HepG2 (cell line): ENCODE data around the gene TEAD4. TPM values are rescaled to one million over a fixed set of nuclear protein-coding genes. Genes with fewer than 3 reads are reported as not detected.

Experiments
- BATF2 ChIP-seq: sonication (generic); formaldehyde crosslinking; IDR thresholded peaks from 2 replicates; pipeline ENCODE4 v1.8.0; 2022; ENCODE audit warnings: mild to moderate bottlenecking, missing genetic modification reagents, moderate library complexity
- CREB3 ChIP-seq: sonication (generic); formaldehyde crosslinking; IDR thresholded peaks from 2 replicates; pipeline ENCODE4 v1.5.0; 2020; ENCODE audit warnings: missing genetic modification reagents
- CREBL2 ChIP-seq: sonication (generic); formaldehyde crosslinking; IDR thresholded peaks from 2 replicates; pipeline ENCODE4 v1.8.1; 2023; ENCODE audit warnings: missing genetic modification reagents, mild to moderate bottlenecking, borderline replicate concordance
- CREM ChIP-seq, 2 experiments: sonication (generic) in 1 of 2; formaldehyde crosslinking in 1 of 2; IDR thresholded peaks; 2 replicates each; pipeline versions ENCODE4 v1.4.0 to v1.6.1; 2016 to 2020; ENCODE audit warnings: antibody characterized with exemption in 1 of 2, mild to moderate bottlenecking in 1 of 2, missing genetic modification reagents in 1 of 2
- HMGA1 ChIP-seq: sonication (generic); formaldehyde crosslinking; conservative IDR thresholded peaks from 2 replicates; pipeline ENCODE4 v1.4.0; 2020; ENCODE audit warnings: missing genetic modification reagents
- HNF1A ChIP-seq, 2 experiments: sonication (generic) in 1 of 2; formaldehyde crosslinking in 1 of 2; IDR thresholded peaks; 2 replicates each; pipeline versions ENCODE4 v1.4.0 to v1.6.1; 2016 to 2020; ENCODE audit warnings: borderline replicate concordance in 1 of 2, low read depth in 1 of 2, mild to moderate bottlenecking in 1 of 2, missing genetic modification reagents in 1 of 2
- JUN ChIP-seq: sonication (generic); formaldehyde crosslinking; IDR thresholded peaks from 2 replicates; pipeline ENCODE4 v1.4.0; 2020; ENCODE audit warnings: mild to moderate bottlenecking, missing genetic modification reagents
- NCOA5 ChIP-seq: sonication (generic); formaldehyde crosslinking; IDR thresholded peaks from 2 replicates; pipeline ENCODE4 v1.4.0; 2020; ENCODE audit warnings: missing genetic modification reagents
- PATZ1 ChIP-seq: sonication (generic); formaldehyde crosslinking; IDR thresholded peaks from 2 replicates; pipeline ENCODE4 v1.4.0; 2020; ENCODE audit warnings: missing genetic modification reagents
- RELA ChIP-seq: sonication (generic); formaldehyde crosslinking; IDR thresholded peaks from 2 replicates; pipeline ENCODE4 v1.4.0; 2020; ENCODE audit warnings: missing genetic modification reagents
- SCMH1 ChIP-seq: sonication (generic); formaldehyde crosslinking; IDR thresholded peaks from 2 replicates; pipeline ENCODE4 v1.9.0; 2021; ENCODE audit warnings: missing genetic modification reagents, mild to moderate bottlenecking, borderline replicate concordance
- SIN3B ChIP-seq: fragments of 150-350 bp; IDR thresholded peaks from 2 replicates; pipeline ENCODE4 v1.6.1; 2014; ENCODE audit warnings: low read length
- ZIK1 ChIP-seq: sonication (generic); formaldehyde crosslinking; IDR thresholded peaks from 2 replicates; pipeline ENCODE4 v1.5.0; 2020; ENCODE audit warnings: mild to moderate bottlenecking, low read depth, missing genetic modification reagents, borderline replicate concordance
- ZNF121 ChIP-seq: sonication (generic); formaldehyde crosslinking; IDR thresholded peaks from 2 replicates; pipeline ENCODE4 v1.5.0; 2020; ENCODE audit warnings: mild to moderate bottlenecking, missing genetic modification reagents
- ZNF205 ChIP-seq: IDR thresholded peaks from 2 replicates; pipeline ENCODE4 v1.6.1; 2018; ENCODE audit warnings: missing biosample characterization, missing genetic modification reagents
- ZNF274 ChIP-seq: sonication (generic); formaldehyde crosslinking; IDR thresholded peaks from 2 replicates; pipeline ENCODE4 v1.5.1; 2020; ENCODE audit warnings: mild to moderate bottlenecking, missing genetic modification reagents
- ZNF367 ChIP-seq: sonication (generic); formaldehyde crosslinking; IDR thresholded peaks from 2 replicates; pipeline ENCODE4 v1.4.0; 2020; ENCODE audit warnings: missing genetic modification reagents, borderline replicate concordance
- ZNF468 ChIP-seq: sonication (generic); formaldehyde crosslinking; IDR thresholded peaks from 2 replicates; pipeline ENCODE4 v1.8.0; 2022; ENCODE audit warnings: mild to moderate bottlenecking, moderate library complexity, missing genetic modification reagents
- ZNF652 ChIP-seq: IDR thresholded peaks from 2 replicates; pipeline ENCODE4 v1.6.1; 2016; ENCODE audit warnings: low read depth, borderline replicate concordance
- ZNF788 ChIP-seq: sonication (generic); formaldehyde crosslinking; IDR thresholded peaks from 2 replicates; pipeline ENCODE4 v1.5.0; 2020; ENCODE audit warnings: mild to moderate bottlenecking, missing genetic modification reagents, borderline replicate concordance
- ZNF83 ChIP-seq: sonication (generic); formaldehyde crosslinking; IDR thresholded peaks from 2 replicates; pipeline ENCODE4 v1.4.0; 2020; ENCODE audit warnings: missing genetic modification reagents, mild to moderate bottlenecking, borderline replicate concordance
- polyA plus RNA-seq, 8 experiments: library from polyadenylated mRNA; depleted of rRNA in 3 of 8; stranded (reverse) in 7 of 8; unstranded in 1 of 8; fragments of >200 nt; fragmentation: Illumina TruSeq in 4 of 8; extraction: Trizol in 4 of 8; gene quantifications; 2 replicates each; pipeline versions ENCODE4 v1.2.1 to v1.2.3, GENCODE V29; 2011 to 2016; ENCODE audit warnings: low read depth in 4 of 8, missing spikeins in 1 of 8, mixed read lengths in 1 of 8; ENCODE audit not compliant: insufficient read depth in 1 of 8
- total RNA-seq, 5 experiments: library from RNA; depleted of rRNA; stranded (reverse); fragments of >200 nt; fragmentation: Illumina TruSeq; extraction: Trizol; gene quantifications; 2 replicates each; pipeline ENCODE4 v1.2.3, GENCODE V29; 2016; ENCODE audit warnings: low read depth in 1 of 5

The TEAD4 gene
- total and polyA plus RNA-seq, 2 of the 13 experiments (the other 11 are each of a cell fraction or from before 2014, with no cell fraction given), result 45.0 to 69.4 TPM

- TF ChIP-seq ZIK1 (peak; percentile 74; the same call in 1 of the 2 replicates), ZNF121 (CRISPR knock-in tag) (no peak), JUN (CRISPR knock-in tag) (no peak), HNF1A (IDR thresholded peaks at IDR 0.05; ENCODE audit: low read depth) (no peak), HNF1A (CRISPR knock-in tag; IDR thresholded peaks at IDR 0.05; ENCODE audit: borderline replicate concordance) (no peak), ZNF274 (CRISPR knock-in tag) (peak; percentile 85; the same call in 1 of the 2 replicates), PATZ1 (peak; percentile 48; the same call in 1 of the 2 replicates), BATF2 (CRISPR knock-in tag) (no peak), SIN3B (no peak), ZNF205 (CRISPR knock-in tag) (0 out of 2 replicates have a peak, but pooled peaks have one; percentile 47), ZNF367 (CRISPR knock-in tag) (no peak), CREB3 (CRISPR knock-in tag) (no peak), NCOA5 (CRISPR knock-in tag) (no peak), ZNF652 (CRISPR knock-in tag) (no peak), SCMH1 (CRISPR knock-in tag) (no peak), CREBL2 (0 out of 2 replicates have a peak, but pooled peaks have one; percentile 59), HMGA1 (CRISPR knock-in tag) (no peak), CREM (IDR thresholded peaks at IDR 0.05) (no peak), CREM (CRISPR knock-in tag; IDR thresholded peaks at IDR 0.05) (no peak), RELA (CRISPR knock-in tag) (no peak), ZNF788 (peak; percentile 64; the same call in 1 of the 2 replicates), ZNF468 (CRISPR knock-in tag) (no peak), ZNF83 (CRISPR knock-in tag) (no peak)
These were observed 117.8 kb downstream of the TEAD4 start, which contains the start of gene TSPAN9 (continued) for GRCh38 chr12:3076730-3077571.
